GM18870 (cell line): ENCODE results near the gene DGCR8.
A peak's percentile ranks its signal among the peaks of the same experiment; 100 is the strongest.

Source experiments
- ATAC-seq: cut with Tn5 transposase; IDR thresholded peaks from one replicate; pipeline ENCODE4 v1.9.1; 2021; ENCODE audit warnings: moderate library complexity; ENCODE audit not compliant: unreplicated experiment

The DGCR8 gene

DNA sequence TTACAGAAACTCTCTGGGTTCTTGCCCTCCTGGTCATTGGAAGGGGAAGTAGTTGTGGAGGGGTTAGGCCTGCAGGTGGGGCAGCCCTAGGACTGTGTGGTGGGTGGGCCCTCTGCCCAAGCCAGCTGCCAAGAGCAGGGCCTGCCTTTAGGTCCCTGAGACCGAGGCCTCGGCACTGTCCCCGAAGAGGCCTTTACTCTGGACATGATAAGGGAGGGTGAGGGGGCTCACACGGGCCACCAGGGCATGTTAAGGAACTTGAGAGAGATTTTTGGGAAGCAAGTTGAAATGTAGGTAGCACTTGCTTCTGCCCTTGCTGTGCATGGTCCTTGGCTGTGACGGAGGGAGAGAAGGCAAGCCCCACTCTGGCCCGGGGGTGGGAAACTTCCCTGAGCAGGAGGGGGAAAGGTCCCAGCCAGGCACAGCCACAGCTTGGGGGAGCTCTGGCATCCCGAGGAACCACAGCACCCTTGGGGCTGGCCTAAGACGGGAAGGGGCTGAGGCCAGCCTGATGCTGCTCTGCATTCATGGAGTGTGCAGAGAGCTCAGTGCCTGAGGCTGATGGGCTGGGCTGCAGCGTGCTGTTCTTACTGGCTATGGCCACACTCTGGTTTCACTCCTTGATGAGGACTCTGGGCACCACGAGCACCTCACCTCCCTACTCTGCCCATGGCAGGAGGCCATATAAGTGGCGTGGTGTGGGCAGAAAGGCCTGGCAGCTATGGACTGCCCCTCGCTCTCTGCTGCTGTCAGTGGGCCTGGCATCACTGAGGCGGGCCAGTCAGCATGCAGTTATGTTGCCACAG lies 28.1 kb downstream of the DGCR8 start:
- ATAC-seq, result no peak

GRCh38 chr22:20108757-20109230 lies 28.8 kb downstream of the DGCR8 start:
- no peak for ATAC-seq

DNA sequence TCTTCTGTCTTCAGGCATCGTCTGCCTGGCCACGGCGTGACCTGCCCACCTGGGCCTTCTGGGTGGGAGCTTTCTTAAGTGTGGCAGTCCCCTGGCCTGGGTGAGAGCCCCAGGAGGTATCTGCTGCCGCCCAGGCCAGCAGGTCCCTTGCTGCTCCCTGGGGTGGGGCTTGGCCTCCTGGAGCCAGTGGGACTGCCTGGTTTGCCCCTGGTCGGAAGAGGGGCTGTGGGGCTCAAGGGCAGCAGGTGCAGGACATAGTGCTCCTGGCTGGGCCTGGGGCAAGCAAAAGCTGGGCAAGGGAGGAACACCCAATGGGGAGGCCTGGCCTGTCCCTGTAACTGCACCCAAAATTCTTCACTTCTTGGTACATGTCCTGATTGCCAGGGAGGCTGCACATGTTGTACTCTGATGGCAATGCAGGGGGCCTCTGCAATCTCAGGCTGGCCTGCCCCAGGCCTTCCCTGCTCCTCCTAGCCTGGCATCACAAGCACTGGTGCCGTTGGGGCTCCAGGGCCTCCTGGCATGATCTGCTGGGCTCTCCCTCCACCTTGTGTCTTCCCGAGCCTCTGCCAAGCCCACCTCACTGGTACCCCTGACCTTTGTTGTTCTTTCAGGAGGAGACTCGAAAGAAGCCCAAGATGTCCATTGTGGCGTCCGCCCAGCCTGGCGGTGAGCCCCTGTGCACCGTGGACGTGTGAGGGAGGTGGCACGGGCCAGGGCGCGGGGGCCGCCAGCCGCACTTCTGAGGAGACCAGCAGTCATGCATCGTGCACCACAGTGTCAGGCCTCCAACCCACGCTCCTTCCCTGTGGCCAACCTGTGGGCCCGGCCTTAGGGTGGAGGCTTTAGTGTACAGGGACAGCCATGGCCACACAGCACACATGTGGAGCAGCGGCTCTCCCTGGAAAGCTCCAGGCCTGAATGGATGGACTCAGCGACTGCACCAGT lies 29.6 kb downstream of the DGCR8 start:
- ATAC-seq, result no peak

DNA sequence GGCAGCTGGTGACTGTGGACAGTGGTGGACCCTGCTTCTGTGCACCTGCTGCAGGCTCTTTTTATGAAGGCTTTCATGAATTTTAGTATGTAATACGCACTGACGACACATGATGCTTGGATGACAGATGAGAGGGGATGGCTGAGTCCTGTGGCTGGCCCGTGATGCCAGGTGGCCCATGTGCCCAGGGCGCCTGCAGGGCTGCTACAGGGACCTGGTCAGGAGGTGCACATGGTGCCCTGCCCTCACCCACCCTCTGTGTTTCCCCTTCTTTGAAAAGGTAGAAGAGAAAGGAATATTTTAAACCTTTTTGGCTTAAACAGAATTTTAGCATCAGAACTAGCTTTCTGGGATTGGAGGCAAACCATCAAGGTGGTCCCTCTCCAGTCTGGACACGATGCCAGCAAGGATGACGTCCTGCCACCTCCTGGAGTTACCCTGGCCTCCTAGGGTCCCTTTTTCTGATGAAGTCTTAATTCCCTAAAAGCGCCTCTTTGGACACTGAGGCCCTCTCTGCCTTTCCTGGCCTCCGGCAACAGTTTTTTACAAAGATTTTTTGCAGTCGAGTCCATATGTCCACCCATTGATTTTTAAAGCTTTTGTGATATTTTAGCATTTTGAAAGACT lies 30.4 kb downstream of the DGCR8 start:
- ATAC-seq, result no peak

DNA sequence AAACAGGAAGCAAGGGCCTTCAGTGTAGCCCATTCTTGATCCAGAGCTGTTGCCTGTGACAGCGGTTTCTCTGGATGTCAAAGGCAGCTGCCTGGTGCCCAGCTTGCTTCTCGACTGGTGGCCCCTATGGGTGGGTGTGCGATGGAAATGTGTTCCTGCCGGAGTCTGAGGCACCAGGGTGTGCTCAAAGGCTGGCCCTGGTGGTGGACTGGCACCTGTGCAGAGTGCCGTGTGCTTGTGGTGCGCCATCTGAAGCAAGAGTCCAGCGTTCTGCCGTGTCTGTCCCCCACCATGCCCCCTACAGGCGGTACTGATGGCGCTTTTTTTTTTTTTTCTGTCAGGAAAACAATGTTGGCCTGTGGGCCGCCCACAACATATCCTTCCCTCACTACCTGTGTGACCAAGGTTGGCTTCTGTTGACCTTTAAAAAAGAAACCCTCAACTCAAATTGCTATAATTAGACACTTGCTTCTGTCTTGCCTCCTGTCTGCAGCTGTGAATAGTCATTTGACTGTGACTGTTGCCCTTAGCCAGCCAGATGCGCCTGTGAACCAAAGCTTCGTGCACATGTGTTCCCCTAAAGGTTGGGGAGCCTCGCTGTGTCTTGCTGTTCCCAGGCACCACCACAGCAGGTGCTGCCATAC lies 31.1 kb downstream of the DGCR8 start:
- no peak for ATAC-seq

GRCh38 chr22:20111689-20112622 lies 31.9 kb downstream of the DGCR8 start:
- no peak for ATAC-seq

- ATAC-seq, result no peak
Observed at GRCh38 chr22:20112623-20113511, 32.8 kb downstream of the DGCR8 start.

- no peak for ATAC-seq
Observed at GRCh38 chr22:20113551-20114310, 33.7 kb downstream of the DGCR8 start.

DNA sequence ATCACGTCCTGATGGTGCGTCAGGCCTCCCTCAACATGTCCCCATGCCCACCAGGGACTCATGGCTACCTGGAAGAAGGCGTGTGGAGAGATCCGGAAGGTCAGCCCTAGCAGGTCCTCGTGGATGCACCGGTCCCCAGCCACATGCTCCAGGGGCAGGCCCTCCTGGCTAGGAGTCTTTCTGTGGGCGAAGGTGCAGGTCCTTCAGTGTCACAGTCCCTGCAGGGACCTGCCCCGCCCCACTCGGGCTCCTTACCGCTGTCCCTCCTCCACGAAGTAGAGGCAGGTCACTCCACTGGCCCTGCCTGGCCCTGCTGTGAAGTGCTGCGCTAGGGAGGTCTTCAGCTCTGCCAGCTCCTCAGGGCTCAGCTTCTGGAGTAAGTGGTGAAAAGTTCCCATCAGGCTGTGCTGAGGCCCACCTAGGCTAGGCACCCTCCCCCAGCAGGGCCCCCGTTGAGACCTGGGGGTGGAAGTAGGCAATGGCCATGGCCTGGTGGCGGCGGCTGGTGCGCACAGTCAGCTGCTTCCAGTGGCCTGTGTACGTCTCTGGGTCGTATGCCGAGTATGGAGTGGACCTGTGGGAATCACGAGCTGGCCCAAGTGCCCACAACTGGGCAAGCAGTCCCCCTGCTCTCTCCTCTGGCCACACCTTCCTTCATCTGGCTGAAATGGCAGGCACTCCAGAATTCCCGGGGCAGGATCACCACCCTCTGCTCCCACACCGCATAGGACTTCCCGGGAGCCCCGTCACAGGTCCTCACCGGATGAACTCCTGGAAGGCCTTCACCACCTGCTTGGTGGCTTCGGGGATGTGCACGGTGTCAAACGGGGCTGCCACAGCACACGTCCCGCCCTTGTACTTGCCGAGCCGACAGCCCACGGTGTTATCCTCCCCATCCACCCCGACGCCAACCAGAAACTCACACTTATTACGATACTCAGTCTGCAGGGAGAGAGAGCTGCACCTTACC lies 34.8 kb downstream of the DGCR8 start:
- no peak for ATAC-seq

- no peak for ATAC-seq
Observed at GRCh38 chr22:20115691-20116375, 35.8 kb downstream of the DGCR8 start, which contains the start of gene RANBP1. Gene RANBP1 (plus strand): TSS chr22:20116104. CDS start chr22:20116185, 81 bp downstream.

- ATAC-seq, result no peak
Observed at GRCh38 chr22:20116376-20116950, 36.4 kb downstream of the DGCR8 start.

DNA sequence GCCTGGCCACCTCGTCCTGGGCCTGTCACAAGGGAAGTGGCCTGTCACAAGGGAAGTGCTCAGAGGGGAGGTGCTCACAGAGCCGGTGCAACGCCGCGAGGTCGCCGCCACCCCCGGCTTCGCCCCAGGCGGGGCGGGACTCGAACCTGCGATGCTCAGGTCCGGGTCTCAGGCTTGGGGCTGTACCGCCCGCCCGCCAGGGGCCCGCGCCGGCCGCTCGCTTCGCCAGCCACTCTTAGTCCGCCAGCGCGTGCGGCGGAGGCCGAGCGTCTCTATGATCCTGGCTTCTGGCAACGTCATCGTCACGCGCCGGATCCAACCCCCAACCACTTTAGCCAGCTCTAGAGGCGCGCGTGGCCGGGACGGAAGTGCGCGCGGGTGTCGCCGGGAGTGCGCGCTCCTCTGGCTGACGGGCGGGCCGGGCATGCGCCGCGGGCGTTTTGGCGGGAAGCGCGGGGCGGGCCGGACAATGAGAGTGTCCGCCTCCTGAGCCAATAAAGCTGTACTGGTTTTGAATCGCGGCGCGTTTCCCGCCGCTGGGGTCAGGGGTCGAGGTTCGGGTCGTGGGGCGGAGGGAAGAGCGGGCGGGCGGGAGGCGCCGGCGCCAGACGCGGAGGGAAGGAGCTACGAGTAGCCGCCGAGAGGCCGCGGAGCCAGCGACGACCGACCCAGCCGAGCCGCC lies 37.1 kb downstream of the DGCR8 start, which contains the start of gene TRMT2A:
Gene TRMT2A (minus strand): TSS at position 276 of the 682 bp plus-strand sequence. CDS start 320 bp downstream, outside the sequence.
- peak; percentile 71 for ATAC-seq

DNA sequence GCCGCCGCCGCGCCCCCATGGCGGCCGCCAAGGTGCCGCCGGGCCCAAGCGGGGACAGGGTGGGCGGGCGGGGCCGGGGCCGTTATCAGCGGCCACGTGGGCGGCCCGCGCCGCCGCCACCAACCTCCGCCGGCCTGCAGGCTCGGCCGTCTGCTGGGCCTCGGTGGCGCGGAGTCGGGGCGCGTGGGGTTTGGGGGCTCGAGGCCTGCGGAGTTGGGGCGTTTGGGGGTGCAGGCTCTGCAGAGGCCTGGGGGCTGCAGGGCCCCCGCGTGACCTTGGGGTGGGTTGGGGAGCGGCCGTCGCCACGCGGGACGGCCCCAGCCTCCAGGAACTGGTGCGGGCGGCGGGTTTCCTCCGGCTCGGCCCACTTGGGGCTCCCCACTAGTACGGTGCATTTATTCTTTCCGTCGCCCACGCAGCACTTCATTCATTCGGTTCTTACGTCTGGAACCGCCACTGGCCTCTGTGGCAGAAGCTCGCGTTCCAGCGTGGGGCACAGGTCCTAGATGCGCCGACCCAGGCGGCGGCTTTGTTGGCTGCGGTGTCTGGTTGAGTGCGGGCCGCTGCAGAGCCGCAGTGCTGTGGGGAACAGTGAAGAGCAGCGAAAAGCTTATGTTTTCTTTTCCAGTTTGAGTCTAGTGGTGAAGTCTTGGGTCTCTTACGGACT lies 37.7 kb downstream of the DGCR8 start:
- ATAC-seq, result no peak

DNA sequence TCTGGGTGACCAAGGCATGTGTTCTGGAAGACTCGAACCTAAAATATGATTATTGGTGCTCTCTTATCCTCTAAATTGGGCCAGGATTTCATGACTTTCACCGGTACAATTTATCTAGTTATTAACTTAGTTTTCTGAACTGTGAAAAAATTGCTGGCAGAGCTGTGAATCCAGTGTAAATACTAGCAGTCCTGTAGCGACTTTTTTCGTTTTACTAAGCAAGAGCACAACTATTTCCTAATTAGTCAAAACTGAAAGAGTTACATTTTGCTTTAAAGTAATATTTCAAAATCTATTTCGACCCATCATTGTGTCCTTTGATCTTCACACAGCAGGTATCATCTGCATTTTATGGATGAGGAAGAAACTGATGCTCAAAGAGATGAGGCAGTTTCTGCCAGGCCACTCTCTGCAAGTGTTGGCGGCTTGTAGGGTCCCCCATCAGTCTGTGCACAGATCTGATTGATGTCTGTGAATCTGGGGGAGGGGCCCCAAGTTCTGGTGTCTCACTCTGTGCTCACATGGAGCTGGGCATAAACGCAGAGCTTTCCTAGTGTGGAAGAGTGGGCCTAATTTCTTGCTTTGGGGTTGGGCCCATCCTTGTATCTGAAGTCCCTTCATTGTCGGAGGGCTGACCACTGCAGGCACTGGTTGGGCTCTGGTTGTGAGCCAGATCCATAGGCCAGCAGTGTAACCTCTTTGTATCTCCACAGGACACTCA lies 38.4 kb downstream of the DGCR8 start:
- ATAC-seq, result no peak
